D341Med (cell line): ENCODE data around the gene SLTM.
"Not testable (repeated sequence)": the region's sequence is repeated elsewhere in the genome, so short reads cannot be mapped to it uniquely, and the experiment has no call there.

Experiments used
- DNase-seq: peaks from one replicate; pipeline ENCODE4 v3.0.0; 2012; ENCODE audit warnings: low spot score

Gene SLTM

DNA sequence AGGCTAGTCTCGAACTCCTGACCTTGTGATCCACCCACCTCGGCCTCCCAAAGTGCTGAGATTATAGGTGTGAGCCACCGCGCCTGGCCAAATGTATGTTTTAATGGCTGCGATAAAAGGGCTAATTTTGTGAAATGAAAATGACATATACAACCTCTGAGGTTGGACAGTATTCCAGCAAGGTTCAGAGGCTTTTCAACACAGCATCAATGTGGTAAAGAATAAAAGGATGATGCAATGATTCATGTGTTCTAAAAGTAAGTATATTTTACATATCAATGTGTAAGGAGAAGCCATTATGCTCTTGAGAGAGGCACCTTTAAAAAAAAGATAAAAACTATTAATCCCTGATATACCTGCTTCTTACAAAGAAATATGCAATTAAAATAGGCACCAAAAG, 6.7 kb downstream of the SLTM start:
- no peak for DNase-seq

DNA sequence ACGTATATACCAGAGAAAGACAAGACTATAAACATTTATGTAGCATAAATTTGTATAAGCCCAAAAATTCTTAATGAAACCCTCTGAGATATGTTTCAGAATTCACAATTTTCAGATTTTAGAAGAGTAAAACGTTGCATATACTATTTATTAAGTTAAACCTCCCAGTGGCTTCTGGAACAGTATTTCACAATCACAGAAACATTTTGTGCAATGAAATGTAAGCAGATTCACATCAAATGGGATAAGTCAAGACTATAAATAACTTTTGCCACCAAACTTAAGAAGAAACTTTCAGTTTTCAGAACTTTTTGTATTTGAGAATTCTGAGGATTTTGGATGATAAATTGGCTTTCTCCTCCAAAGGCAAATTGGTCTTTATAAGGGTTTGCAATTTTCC, 9.2 kb downstream of the SLTM start:
- no peak for DNase-seq

DNA sequence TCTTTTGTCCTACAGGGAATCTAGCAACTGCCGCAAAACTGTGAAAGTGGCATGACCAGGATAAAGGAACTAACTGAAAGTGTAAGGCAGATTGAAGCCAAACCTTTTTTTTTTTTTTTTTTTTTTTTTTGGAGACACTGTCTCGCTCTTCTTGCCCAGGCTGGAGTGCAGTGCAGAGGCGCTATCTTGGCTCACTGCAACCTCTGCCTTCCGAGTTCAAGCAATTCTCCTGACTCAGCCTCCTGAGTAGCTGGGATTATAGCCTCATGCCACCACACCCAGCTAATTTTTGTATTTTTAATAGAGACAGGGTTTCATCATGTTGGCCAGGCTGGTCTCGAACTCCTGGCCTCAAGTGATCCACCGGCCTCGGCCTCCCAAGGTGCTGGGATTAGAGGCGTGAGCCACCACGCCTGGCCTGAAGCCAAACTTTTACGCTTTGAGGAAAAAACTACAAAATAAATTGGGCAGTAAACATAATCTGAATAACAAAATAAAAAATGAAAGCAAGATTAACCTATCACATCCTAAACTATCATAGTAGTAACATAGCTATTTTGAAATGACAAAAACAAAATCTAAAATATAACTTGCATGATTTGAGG, 9.7 kb downstream of the SLTM start:
- DNase-seq, result no peak

DNA sequence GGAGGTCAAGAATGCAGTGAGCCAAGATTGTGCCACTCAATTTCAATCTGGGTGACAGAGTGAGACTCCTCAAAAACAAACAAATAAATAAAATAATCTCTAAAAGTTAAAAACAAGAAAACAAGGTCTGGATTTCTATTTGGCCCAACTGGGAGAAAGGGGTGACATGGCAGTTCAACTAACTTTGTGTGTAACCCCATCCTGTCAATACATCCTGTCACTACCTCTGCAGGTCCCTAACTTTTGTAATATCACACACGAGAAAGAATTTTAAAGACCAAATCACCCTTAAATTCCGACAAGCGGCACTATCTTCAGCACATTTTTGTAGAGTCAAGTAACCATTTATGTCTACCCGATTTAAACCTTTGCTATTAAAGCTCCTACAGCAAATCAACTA, 10.2 kb downstream of the SLTM start:
- DNase-seq, result no peak

DNA sequence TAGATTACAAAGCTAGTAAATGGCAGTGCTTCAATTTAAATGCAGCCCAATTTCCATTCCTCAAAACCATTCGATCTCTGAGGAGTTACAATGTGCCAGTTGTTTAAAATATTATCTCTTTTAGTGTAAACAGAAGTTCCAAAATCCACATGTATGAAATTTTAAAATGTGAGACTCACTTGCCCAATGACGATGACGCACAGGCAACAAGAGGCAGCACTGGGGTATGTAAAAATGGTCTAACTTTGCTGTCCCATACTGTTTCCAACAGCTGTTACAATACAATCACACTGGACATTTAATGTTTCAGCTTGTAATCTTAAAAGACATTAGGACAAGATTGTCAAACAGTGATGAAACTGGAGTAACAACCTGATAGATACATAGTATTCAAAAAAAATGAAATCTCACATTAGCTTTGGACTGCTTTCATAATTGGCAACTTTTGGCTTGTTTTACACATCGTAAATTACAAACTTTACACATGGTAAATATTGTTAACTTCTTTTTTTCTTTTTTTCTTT, 12.2 kb downstream of the SLTM start:
- DNase-seq, result no peak

DNA sequence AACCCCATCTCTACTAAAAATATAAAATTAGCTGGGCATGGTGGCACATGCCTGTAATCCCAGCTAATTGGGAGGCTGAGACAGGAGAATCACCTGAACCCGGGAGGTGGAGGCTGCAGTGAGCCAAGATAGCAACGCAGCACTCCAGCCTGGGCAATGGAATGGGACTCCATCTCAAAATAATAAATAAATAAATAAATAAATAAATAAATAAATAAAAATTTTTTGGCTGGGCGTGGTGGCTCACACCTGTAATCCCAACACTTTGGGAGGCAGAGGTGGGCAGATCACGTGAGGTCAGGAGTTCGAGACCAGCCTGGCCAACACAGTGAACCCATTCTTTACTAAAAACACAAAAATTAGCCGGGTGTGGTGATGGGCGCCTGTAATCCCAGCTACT, 13.0 kb downstream of the SLTM start:
- DNase-seq, result not testable (repeated sequence)

DNA sequence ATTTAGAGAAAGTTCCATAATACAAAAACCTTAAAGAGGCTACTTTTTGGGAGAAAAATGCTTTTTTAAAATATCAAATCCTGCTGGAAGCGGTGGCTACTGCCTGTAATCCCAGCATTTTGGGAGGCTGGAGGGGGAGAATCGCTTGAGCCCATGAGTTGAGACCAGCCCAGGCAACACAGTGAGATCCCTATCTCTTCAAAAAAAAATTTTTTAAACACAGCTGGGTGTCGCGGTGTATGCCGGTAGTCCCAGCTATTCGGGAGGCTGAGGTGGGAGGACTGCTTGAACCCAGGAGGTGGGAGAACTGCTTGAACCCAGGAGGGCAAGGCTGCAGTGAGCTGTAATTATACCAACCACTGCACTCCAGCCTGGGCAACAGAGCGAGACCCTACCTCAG, 14.2 kb downstream of the SLTM start:
- no peak for DNase-seq

DNA sequence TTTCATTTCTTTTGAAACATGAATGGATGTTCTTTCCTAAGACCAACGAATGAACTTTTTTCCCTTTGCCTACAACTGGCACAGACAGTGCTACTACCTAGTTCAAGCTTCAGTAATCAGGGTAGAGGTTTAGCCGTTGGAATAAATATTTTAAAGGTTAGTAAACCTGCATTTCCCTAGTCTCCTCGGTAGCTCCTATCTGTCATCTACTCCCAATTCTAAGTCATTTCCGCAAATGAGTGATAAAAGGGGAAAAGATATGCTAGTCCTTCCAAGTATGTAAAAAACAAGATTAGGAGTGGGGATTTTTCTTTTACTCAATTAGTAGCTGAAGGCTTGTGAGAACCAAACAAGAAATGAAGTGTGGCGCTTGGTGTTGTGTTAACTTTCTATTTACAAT, 15.2 kb downstream of the SLTM start:
- DNase-seq, result no peak

DNA sequence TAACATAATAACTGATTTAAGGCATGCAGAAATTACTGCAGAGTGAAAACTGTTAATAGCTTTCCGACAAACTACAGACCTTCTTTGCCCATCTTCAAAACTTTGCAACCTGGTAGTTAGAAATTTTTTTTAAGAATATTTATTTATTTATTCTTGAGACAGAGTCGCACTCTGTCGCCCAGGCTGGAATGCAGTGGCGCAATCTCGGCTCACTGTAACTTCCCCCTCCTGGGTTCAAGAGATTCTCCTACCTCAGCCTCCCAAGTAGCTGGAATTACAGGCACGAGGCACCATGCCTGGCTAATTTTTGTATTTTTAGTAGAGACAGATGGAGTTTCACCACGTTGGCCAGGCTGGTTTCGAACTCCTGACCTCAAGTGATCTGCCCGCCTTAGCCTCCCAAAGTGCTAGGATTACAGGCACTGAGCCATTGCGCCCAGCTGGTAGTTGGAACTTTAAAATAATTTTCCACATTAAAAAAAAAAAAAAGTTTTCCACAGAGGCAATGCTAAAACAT, 15.8 kb downstream of the SLTM start:
- DNase-seq, result not testable (repeated sequence)

DNA sequence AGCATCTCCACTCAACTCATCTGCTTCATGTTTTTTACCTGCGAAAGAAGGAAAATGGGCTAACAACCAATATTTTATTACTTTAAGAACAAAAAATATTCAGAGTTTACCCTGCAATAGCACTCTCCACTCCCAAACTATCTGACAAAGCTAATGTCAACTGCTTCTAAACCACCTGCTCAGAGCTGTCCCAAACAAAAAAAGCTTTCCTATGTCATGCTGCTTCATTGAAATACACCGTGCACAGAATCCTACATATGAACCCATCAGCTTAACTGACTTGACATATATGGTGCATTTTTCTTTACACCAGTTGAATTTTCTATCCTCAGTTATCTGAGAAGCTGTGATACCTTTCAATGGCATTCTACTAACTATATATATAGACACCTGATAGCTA, 16.5 kb downstream of the SLTM start:
- DNase-seq, result no peak

DNA sequence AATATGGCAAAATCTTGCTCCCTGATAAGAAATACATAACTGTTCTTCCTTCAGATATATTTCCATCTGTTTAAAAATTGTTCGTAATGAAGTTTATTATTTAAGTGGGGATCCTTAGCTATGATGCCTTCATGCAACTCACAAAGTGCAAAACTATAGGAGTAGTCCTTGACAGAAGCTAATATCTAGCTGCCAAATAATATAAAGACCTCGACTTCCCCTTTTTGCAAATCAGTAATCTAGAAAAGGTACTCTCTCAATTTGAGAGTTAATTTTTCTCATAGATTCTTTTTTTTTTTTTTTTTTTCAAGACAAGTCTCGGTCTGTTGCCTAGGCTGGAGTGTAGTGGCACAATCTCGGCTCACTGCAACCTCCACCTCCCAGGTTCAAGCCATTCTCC, 23.0 kb downstream of the SLTM start:
- no peak for DNase-seq

DNA sequence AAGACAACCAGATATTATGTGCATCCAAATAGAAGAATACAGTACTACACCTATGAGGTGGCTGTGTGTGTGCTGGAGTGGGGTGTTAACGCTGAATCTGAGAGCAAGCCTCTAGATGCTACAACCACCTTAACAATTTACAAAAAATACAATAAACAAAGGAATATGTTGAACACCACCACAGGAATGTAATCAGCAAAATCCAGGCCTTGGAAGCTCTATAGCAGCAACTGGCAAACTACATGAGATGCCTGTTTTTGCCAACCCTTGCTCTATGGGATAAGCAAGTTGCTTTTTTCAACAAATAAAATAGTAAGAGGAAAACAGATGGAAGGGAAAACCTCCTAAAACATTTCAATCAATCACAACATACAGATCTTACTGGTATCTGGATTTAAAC, 23.9 kb downstream of the SLTM start:
- DNase-seq, result no peak

DNA sequence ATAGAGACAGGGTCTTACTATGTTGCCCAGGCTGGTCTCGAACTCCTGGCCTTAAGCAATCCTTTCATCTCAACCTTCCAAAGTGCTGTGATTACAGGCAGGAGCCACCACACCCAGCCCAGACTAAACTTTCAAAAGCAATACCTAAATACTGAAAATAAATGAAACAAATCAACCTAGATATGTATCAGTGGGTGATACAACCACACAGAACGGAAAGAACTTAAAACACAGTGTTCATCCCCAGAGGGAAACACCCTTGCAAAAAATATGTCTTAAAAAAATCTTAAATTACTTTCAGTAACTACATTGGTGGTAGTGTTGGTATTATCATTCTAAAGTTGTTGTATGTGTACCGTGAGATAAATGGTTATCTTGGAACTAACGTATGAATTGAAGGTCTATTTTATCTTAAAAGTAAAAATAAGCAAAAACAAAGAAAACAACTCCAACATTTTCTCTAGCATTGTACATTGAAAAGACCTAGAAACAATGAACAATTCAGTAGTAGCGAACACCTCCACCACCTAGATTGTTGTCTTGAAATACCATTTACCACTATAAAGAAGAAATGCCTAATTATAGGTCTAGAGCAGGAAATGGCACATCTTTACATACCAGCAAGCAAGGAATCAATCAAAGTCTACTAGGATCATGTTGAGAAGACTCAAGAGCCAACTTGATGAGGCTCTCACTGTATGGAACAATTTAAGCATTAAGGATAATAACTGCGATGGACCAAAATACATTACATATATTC, 24.7 kb downstream of the SLTM start:
- no peak for DNase-seq

DNA sequence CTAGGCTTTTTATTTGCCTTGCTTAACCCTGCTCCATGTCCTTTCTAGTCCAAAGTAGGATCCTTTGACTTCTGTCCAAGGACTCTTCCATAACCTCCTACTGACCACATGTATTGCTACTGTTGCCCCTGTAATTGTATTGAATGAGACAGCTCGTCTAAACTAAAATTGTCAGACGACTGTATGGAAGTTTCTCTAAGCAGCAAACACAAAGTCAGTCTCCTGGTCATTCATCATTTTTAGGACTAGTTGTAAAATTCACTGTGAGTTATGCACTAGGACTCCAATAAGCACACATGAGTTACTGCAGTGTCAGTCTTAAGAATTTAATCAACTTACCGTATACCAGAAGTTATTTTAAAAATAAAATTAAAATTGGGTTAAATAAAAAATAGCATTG, 32.8 kb downstream of the SLTM start:
- no peak for DNase-seq

DNA sequence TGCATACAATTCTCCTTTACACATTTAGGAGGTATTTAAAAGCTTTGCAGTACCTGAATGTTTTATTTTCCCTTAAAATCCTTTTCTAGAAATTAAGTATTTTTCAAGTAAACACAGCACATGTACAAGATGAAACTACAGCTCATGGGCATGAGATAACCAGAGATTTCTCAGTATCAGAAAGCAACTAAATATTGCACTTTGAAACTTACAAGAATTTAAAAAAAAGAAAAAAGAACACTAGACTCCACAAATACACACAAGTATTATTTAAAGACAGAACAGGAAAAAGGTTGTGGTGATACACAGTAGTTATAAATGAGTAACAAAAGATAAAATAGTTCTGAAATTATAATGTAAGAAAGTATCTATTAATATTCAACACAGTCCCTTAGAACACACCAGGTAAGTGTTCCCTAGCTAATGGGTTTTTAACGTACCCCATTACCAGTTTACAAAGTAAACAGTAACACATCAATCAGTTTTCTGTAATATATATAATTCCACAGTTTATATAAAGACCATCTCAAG, 35.3 kb downstream of the SLTM start:
- DNase-seq, result no peak

DNA sequence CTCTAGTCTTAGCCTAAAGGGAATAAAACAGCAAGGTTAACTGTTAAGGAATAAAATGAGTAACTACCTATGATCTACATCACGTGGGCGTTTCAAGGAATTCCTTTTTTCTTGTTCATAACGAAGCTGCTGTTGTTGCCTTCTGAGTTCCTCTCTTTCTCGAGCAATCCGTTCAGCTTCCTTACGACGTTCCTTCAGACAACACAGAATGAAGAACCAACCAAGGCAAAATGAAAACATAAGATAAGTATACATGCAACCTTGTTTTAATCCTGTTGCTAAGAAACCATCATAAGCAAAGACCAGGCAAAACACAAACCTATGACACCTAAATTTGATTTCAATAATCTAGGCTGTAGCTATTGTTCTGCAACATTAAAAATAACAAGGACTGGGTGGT, 44.1 kb downstream of the SLTM start:
- no peak for DNase-seq

DNA sequence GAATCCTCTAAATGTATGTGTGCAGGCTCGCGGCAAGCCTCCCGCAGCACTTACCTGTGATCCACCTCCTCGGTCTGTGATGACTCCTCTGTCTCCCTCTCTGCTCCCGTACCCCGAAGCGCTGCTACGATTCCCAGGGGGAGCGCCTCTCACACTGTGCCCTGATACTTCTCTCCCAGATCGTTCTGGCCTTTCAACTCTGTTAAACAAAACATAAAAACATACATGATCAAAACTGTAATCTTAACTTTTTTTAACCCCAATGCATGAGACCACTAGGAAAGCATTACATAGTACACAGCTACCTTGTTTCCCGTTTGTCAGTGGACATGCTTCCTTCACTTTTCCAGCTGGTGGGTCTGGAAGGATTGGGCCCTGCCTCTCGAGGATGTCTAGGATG, 46.6 kb downstream of the SLTM start:
- DNase-seq, result no peak

DNA sequence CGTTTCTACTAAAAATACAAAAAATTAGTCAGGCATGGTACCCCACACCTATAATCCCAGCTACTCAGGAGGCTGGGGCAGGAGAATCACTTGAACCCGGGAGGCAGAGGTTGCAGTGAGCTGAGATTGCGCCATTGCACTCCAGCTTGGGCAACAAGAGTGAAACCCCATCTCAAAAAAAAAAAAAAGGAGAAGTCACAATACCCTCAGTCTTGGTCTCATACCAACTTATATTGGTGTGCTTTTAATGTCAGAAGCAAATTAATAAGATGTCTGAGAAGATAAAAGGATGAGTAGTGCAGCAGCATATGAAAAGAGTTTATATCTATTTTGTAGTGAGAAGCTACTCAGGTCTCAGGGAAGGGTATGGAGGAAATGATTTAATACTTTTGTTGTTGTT, 49.6 kb downstream of the SLTM start:
- not testable (repeated sequence) for DNase-seq

DNA sequence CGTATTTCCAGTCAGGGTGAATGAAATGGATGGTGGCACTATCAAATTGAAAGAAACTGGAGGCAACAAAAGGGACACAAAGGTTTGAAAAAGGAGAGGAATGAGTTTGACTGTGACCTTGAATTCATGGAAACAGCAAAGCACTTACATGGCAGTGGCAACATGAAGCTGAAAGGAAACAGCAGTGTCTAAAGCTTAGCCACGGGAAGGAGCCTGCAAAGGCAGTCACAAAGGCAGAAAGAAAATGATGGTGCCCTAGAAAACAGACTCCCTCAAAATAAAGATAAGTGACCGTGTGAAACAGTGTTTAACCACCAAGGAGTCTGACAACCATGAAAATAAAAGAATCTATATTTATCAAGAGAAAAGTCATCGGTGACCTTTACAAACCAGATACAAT, 51.2 kb downstream of the SLTM start:
- no peak for DNase-seq

DNA sequence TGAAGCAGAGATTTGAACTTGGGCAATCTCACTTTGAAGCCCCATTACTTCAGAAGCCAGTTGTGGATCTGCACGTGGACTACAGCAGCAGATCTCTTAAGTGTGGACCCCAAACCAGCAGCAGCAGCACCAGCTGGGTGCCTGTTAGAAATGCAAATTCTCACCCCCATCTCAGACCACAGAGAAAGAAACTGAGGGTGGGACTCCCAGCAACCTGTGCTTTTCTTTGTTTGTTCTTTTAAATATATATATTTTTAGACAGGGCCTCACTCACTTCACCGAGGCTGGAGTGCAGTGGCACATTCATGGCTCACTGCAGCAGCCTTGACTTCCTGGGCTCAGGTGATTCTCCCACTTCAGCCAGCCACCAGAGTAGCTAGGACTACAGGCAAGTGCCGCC, 53.2 kb downstream of the SLTM start:
- DNase-seq, result no peak

DNA sequence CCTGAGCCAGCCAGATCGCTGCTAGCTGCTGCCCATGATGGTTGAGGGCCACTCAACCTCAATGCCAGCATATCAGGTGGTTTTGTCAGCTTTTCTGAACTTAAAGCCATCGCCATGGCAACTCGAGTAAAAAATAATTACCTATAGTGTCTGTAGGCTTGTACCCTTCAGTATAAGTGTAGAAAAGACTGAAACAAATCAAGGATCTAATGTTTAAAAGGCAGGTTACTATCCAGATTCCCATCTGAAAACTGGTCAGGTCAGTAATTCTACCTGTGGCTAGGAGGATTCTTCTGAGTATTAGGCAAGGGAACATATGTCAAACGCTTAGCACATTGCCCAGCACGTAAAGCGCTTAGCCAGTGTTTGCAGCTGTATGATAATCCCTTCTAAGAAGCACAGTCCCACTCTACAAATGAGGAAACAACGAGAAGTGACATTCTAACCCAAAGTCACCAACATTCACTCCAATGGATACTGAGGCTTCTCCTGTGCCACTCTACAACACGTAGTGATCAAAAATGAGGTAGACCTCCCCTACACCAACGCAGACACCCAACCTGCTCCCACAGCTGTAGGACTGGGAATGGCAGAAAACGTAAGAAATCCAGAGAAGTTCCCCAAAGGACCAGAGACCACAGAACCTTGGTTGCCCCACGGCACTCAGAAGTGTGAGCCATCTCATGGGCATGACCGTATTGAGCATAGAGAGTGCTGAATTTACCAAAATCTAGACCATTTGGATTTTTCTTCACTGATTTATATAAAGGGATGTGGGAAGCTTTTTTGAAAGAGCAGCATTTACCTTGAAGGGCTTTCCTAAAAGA, 55.3 kb downstream of the SLTM start:
- peak; percentile 59 for DNase-seq

DNA sequence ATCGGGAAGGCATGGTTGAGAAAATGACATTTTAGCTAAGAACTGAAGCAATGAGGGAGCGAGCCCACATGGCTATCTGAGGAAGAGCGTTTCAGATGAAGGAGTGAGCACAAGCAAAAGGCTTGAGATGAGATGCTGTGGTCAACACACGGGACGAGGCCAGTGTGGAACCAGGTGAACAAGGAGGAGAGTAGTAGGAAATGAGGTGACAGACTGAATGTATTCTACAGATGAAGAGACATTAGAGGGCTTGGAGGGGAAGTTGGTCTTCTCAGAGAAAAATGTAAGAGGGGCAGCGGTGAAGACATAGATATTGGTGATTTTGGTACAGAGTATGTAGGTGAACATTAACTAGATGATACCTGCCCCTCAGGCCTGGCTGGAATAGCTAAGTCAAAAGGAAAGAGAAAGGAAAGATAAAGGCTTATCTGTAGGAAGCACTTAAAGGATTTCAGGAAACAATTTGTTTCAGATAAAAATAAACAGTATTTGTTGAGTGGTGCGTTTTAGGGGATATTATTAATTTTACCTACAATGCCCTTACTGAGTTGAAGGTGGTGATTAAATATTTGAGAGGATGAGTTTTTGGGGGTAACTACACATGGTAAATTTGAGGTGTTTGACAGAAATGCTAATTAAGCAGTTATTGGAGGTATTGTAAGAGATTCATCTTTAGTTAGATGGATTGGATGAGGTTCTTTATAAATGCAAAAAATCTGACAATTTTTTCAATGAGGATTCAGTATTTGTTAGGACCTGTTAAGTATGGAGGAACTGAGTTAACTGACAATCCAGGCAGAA, 57.0 kb downstream of the SLTM start:
- no peak for DNase-seq
